ENCODE results near the gene TARS3.

DNA sequence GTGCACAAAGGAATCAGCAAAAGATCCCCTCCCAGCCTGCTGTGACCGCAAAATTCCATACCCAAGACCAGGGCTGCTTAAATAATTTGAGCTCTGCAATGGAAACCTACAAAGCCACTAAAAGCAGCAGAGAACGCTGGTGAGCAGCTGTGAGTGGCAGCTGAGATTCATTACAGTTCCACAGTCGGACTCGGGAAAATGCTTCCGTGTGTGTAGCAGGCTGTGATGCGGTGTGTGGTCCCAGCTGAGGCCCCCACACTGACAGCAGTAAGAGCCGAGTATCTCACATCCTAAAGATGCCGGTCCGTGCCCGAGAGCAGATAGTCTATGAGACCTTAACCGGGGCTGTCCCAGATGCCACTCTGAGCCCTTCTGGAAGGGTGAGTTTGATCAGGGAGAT lies 109.5 kb downstream of the TARS3 start:
- TF ChIP-seq, protein P1, sequence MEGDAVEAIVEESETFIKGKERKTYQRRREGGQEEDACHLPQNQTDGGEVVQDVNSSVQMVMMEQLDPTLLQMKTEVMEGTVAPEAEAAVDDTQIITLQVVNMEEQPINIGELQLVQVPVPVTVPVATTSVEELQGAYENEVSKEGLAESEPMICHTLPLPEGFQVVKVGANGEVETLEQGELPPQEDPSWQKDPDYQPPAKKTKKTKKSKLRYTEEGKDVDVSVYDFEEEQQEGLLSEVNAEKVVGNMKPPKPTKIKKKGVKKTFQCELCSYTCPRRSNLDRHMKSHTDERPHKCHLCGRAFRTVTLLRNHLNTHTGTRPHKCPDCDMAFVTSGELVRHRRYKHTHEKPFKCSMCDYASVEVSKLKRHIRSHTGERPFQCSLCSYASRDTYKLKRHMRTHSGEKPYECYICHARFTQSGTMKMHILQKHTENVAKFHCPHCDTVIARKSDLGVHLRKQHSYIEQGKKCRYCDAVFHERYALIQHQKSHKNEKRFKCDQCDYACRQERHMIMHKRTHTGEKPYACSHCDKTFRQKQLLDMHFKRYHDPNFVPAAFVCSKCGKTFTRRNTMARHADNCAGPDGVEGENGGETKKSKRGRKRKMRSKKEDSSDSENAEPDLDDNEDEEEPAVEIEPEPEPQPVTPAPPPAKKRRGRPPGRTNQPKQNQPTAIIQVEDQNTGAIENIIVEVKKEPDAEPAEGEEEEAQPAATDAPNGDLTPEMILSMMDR (IDR thresholded peaks at IDR 0.05) = no peak
- TF ChIP-seq POLR2A (IDR thresholded peaks at IDR 0.05) = no peak

Data from testis (tissue), 2 donors.